ENCODE data around the gene HSPA9.

Gene HSPA9

DNA sequence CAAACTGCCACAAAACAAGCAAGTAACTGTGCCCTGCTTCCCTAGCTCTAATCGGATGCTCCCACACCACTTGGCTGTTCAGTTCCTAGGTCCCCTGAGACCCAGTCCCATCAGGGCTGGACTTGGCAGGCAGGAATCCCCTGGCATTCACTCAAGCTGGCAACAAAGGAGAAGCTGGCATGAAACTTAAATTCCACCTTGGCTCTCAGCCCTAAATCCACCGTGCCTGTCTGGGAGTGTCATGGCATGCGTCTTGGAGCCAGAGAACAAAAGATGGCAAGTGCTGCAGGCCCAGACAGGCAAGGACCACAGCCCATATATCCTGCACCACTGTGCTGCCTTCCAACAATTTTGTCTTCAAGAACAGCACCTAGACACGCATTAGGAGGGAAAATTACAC is 70.4 kb downstream of the HSPA9 start:
- Mint-ChIP-seq H3K27me3 (ENCODE audit: low read depth) (no peaks in the 10 kb centered on the region), H3K4me1 (peaks cover 11% of the 10 kb centered on the region), H3K4me3 (no peak overlapping the region), H3K27ac (peak overlapping the region in 1 of 3 experiments; percentile 53), H3K9me3 (no peaks in the 10 kb centered on the region), H3K36me3 (ENCODE audit: low read depth) (peaks cover 20% of the 10 kb centered on the region)
- TF ChIP-seq, protein P1, sequence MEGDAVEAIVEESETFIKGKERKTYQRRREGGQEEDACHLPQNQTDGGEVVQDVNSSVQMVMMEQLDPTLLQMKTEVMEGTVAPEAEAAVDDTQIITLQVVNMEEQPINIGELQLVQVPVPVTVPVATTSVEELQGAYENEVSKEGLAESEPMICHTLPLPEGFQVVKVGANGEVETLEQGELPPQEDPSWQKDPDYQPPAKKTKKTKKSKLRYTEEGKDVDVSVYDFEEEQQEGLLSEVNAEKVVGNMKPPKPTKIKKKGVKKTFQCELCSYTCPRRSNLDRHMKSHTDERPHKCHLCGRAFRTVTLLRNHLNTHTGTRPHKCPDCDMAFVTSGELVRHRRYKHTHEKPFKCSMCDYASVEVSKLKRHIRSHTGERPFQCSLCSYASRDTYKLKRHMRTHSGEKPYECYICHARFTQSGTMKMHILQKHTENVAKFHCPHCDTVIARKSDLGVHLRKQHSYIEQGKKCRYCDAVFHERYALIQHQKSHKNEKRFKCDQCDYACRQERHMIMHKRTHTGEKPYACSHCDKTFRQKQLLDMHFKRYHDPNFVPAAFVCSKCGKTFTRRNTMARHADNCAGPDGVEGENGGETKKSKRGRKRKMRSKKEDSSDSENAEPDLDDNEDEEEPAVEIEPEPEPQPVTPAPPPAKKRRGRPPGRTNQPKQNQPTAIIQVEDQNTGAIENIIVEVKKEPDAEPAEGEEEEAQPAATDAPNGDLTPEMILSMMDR (IDR thresholded peaks at IDR 0.05; ENCODE audit: unreplicated experiment in 3 of 3), result no peak
